Caco-2 (cell line): ENCODE measurements around the gene DTNB. TPM values are rescaled to one million over a fixed set of nuclear protein-coding genes. Genes with fewer than 3 reads are reported as not detected.

ENCODE experiments used
- BruUV-seq: library from RNA; stranded (reverse); fragments of 400-500 nt; replicated peaks from 2 replicates; lab custom pipeline; 2021; lab: Mats Ljungman, UMichigan
- CTCF ChIA-PET: fragments of 300-600 bp; sonication (Branson Sonifier 250); formaldehyde crosslinking; loops from one replicate; lab custom pipeline; 2022; ENCODE audit warnings: antibody characterized with exemption; lab: Charles Lee
- POLR2A ChIA-PET: fragments of 300-600 bp; sonication (Branson Sonifier 250); formaldehyde crosslinking; loops from one replicate; lab custom pipeline; 2022; ENCODE audit warnings: antibody characterized with exemption; lab: Charles Lee
- DNase-seq, 2 experiments: peaks; one replicate each; pipeline versions ENCODE4 v3.0.0 to v3.0.0-alpha.2; 2020 to 2022
- H3K27me3 ChIP-seq: replicated peaks from 2 replicates; pipeline ENCODE4 v1.6.0; 2011; ENCODE audit warnings: low read length; ENCODE audit not compliant: control insufficient read depth, insufficient read depth
- H3K36me3 ChIP-seq: 2 replicates; pipeline ENCODE4 v1.5.1; 2011; ENCODE audit warnings: low read length; ENCODE audit not compliant: control insufficient read depth, insufficient read depth
- H3K4me1 ChIP-seq: fragments of 250-450 bp; sonication (Bioruptor Pico); 2 replicates; pipeline ENCODE4 v1.5.1; 2020; ENCODE audit warnings: mild to moderate bottlenecking
- H3K4me3 ChIP-seq: 2 replicates; pipeline ENCODE4 v1.5.1; 2011; ENCODE audit warnings: low read depth, mild to moderate bottlenecking, control low read depth, low read length
- H3K9me3 ChIP-seq: fragments of 250-450 bp; sonication (Bioruptor Pico); 2 replicates; pipeline ENCODE4 v1.5.1; 2020; ENCODE audit warnings: mild to moderate bottlenecking, moderate library complexity
- H3K27ac Mint-ChIP-seq: one replicate; pipeline ENCODE4 v1.8.0; 2022; ENCODE audit warnings: mixed read lengths; ENCODE audit not compliant: unreplicated experiment
- H3K27me3 Mint-ChIP-seq: one replicate; pipeline ENCODE4 v1.8.0; 2022; ENCODE audit warnings: mixed read lengths; ENCODE audit not compliant: insufficient read depth, unreplicated experiment
- H3K36me3 Mint-ChIP-seq: one replicate; pipeline ENCODE4 v1.8.0; 2022; ENCODE audit warnings: mild to moderate bottlenecking, mixed read lengths; ENCODE audit not compliant: insufficient read depth, unreplicated experiment
- H3K4me1 Mint-ChIP-seq: one replicate; pipeline ENCODE4 v1.8.0; 2022; ENCODE audit warnings: low read depth, mixed read lengths; ENCODE audit not compliant: unreplicated experiment
- H3K4me3 Mint-ChIP-seq: one replicate; pipeline ENCODE4 v1.8.0; 2022; ENCODE audit warnings: mild to moderate bottlenecking, moderate library complexity, mixed read lengths; ENCODE audit not compliant: unreplicated experiment
- H3K9me3 Mint-ChIP-seq: one replicate; pipeline ENCODE4 v1.8.0; 2022; ENCODE audit warnings: mixed read lengths; ENCODE audit not compliant: unreplicated experiment
- CTCF ChIP-seq, 2 experiments: fragments of 200-600 bp in 1 of 2; IDR thresholded peaks; 1 replicate in 1 of 2; 2 replicates in 1 of 2; pipeline versions ENCODE4 v1.5.1 to v1.8.0; 2011 to 2022; ENCODE audit warnings: antibody characterized with exemption in 1 of 2, control low read depth in 1 of 2, inconsistent platforms in 1 of 2, low read depth in 1 of 2, low read length in 1 of 2, mild to moderate bottlenecking in 1 of 2, moderate library complexity in 1 of 2; ENCODE audit not compliant: insufficient read depth in 1 of 2, severe bottlenecking in 1 of 2, unreplicated experiment in 1 of 2
- intact Hi-C: fragments of 100-400 bp; cut with micrococcal nuclease; formaldehyde crosslinking; loops from one replicate; pipeline ENCODE4 v1.10.0; 2022; ENCODE audit not compliant: unreplicated experiment
- total RNA-seq: library from RNA; stranded (reverse); gene quantifications from 2 replicates; pipeline ENCODE4 v1.2.3, GENCODE V29; 2022

DTNB gene
- total RNA-seq, 1 experiment from 2014 or later: 50.4 TPM

GRCh38 chr2:25664965-25665307 is 8.4 kb downstream of the DTNB start:
- Mint-ChIP-seq H3K9me3 (no peaks in the 10 kb centered on the region), H3K36me3 (no peaks in the 10 kb centered on the region), H3K27ac (peak overlapping the region; percentile 21), H3K27me3 (no peaks in the 10 kb centered on the region), H3K4me1 (peaks cover 38% of the 10 kb centered on the region), H3K4me3 (no peak overlapping the region)
- ChIA-PET POLR2A (interaction anchor here (0.5 to 1.2 kb wide), 2 partner anchors 56 to 58 kb away, joined by 3 to 4 read pairs; no protein-coding TSS in a partner anchor), CTCF (interaction anchor here (0.6 to 4.3 kb wide), 15 partner anchors 9 to 356 kb away, joined by 3 to 136 read pairs (median 5); partner anchors contain the start of gene DTNB)
- DNase-seq: no peak
- TF ChIP-seq CTCF (IDR thresholded peaks at IDR 0.05; ENCODE audit: insufficient read depth in 1 of 2, low read depth in 1 of 2, low read length in 1 of 2, severe bottlenecking in 1 of 2, unreplicated experiment in 1 of 2): peak in 1 of 2 experiments; percentile 13
- no TSS peak for BruUV-seq
- intact Hi-C loops: loop anchor here (1.0 to 10.0 kb wide), 3 partner anchors 37 to 290 kb away; no protein-coding TSS in a partner anchor
- H3K4me3 ChIP-seq: no peak overlapping the region
- H3K4me1 ChIP-seq: peaks cover 12% of the 10 kb centered on the region; the same call in 1 of the 2 replicates
- no peaks in the 10 kb centered on the region; the same call in 1 of the 2 replicates for H3K36me3 ChIP-seq
- H3K9me3 ChIP-seq: no peaks in the 10 kb centered on the region
- no peaks in the 10 kb centered on the region for H3K27me3 ChIP-seq

- Histone ChIP-seq H3K4me1 (peaks cover 12% of the 10 kb centered on the region; the same call in 1 of the 2 replicates), H3K27me3 (no peaks in the 10 kb centered on the region), H3K36me3 (no peaks in the 10 kb centered on the region; the same call in 1 of the 2 replicates), H3K9me3 (no peaks in the 10 kb centered on the region; the same call in 1 of the 2 replicates), H3K4me3 (no peak overlapping the region)
- peak; percentile 81 to 88 for TF ChIP-seq CTCF (IDR thresholded peaks at IDR 0.05; ENCODE audit: insufficient read depth in 1 of 2, low read depth in 1 of 2, low read length in 1 of 2, severe bottlenecking in 1 of 2, unreplicated experiment in 1 of 2)
- ChIA-PET CTCF (interaction anchor here (0.6 to 4.3 kb wide), 15 partner anchors 9 to 355 kb away, joined by 3 to 136 read pairs (median 5); partner anchors contain the start of gene DTNB), POLR2A (interaction anchor here (0.5 to 1.2 kb wide), 2 partner anchors 55 to 57 kb away, joined by 3 to 4 read pairs; no protein-coding TSS in a partner anchor)
- DNase-seq: peak; percentile 74 to 83
- Mint-ChIP-seq H3K27ac (peak overlapping the region; percentile 21), H3K36me3 (no peaks in the 10 kb centered on the region), H3K27me3 (no peaks in the 10 kb centered on the region), H3K4me3 (no peak overlapping the region), H3K4me1 (peaks cover 39% of the 10 kb centered on the region), H3K9me3 (no peaks in the 10 kb centered on the region)
- intact Hi-C loops: loop anchor here (1.0 to 10.0 kb wide), 3 partner anchors 38 to 290 kb away; no protein-coding TSS in a partner anchor
- no TSS peak for BruUV-seq
These were observed 9.0 kb downstream of the DTNB start for GRCh38 chr2:25664183-25664964.

- no peaks in the 10 kb centered on the region for H3K4me1 ChIP-seq
- no peak overlapping the region for H3K4me3 ChIP-seq
- Mint-ChIP-seq H3K4me3 (no peak overlapping the region), H3K27me3 (no peaks in the 10 kb centered on the region), H3K4me1 (peaks cover 14% of the 10 kb centered on the region), H3K27ac (no peak overlapping the region), H3K36me3 (peaks cover 1% of the 10 kb centered on the region), H3K9me3 (no peaks in the 10 kb centered on the region)
- H3K36me3 ChIP-seq: no peaks in the 10 kb centered on the region
- ChIA-PET POLR2A (no interaction called here), CTCF (no interaction called here)
- intact Hi-C loops: no loop called here
- H3K27me3 ChIP-seq: no peaks in the 10 kb centered on the region
- no peaks in the 10 kb centered on the region; the same call in 1 of the 2 replicates for H3K9me3 ChIP-seq
- no peak for TF ChIP-seq CTCF (IDR thresholded peaks at IDR 0.05; ENCODE audit: insufficient read depth in 1 of 2, low read depth in 1 of 2, low read length in 1 of 2, severe bottlenecking in 1 of 2, unreplicated experiment in 1 of 2)
- BruUV-seq: no TSS peak
- no peak for DNase-seq
These were observed 18.1 kb downstream of the DTNB start for GRCh38 chr2:25655316-25655715.
